ENCODE measurements around the gene OCA2.

The OCA2 gene

DNA sequence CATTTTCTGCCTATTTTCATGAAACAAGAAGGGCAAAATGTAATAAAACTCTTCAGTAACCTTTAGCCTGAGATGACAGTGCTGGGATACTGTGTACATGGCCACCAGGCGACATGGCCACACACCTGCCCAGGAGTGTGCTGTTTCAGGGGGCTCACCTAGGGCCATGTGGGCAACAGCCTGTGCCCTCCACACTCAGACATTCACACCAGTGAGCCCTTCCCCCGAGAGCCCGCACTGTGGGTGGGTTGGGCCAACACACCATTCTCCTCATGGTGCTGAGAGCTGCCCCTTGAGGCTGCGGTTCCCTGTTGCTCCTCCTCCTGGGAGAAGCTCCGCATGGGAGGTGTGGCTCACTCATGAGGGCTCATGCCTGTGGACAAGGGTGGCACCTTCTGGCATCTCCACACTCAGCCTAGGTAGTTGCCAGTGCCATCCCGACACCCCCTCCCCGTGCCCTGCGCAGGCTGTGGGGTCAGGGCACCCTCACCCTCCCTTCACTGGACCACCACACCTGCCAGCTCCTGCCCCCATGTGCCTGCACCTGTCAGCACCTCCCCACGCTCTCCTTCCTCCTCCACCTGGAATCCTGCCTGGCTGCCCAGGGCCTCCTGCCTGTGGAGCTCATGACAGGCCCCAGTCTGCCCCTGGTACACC is 19.7 kb downstream of the OCA2 start:
- no peak for DNase-seq (ENCODE audit: low spot score)

GRCh38 chr15:28078191-28078719 is 20.9 kb downstream of the OCA2 start:
- DNase-seq (ENCODE audit: low spot score), result no peak

DNA sequence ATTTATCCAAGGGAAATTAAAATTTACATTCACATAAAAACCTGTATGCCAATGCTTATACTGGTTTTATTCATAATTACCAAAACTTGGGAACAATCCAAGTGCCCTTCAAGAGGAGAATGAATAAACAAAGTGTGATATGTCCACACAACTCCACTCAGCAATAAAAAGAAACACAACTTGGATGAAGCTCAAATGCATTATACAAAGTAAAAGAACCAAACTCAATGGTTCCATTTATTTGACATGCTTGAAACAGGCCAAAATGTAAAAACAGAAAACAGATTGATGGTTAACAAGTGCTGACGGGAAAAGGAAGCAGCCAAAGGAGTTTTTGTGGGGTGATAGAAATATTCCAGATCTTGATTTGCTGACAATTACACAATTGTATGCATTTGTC is 23.5 kb downstream of the OCA2 start:
- DNase-seq (ENCODE audit: low spot score), result no peak

GRCh38 chr15:28068930-28069329 is 30.2 kb downstream of the OCA2 start:
- DNase-seq (ENCODE audit: low spot score), result no peak

GRCh38 chr15:28066231-28066630 is 32.9 kb downstream of the OCA2 start:
- no peak for DNase-seq (ENCODE audit: low spot score)

GRCh38 chr15:28060005-28060404 is 39.1 kb downstream of the OCA2 start:
- no peak for DNase-seq (ENCODE audit: low spot score)

GRCh38 chr15:28058082-28058481 is 41.0 kb downstream of the OCA2 start:
- no peak for DNase-seq (ENCODE audit: low spot score)

GRCh38 chr15:28051955-28052633 is 47.0 kb downstream of the OCA2 start:
- DNase-seq (ENCODE audit: low spot score), result no peak

GRCh38 chr15:28049581-28049980 is 49.5 kb downstream of the OCA2 start:
- no peak for DNase-seq (ENCODE audit: low spot score)

- no peak for DNase-seq (ENCODE audit: low spot score)
Observed at GRCh38 chr15:28047277-28047676, 51.8 kb downstream of the OCA2 start.

GRCh38 chr15:28044121-28044672 is 54.9 kb downstream of the OCA2 start:
- no peak for DNase-seq (ENCODE audit: low spot score)

- DNase-seq (ENCODE audit: low spot score), result no peak
Observed at GRCh38 chr15:28043691-28044091, 55.4 kb downstream of the OCA2 start.

DNA sequence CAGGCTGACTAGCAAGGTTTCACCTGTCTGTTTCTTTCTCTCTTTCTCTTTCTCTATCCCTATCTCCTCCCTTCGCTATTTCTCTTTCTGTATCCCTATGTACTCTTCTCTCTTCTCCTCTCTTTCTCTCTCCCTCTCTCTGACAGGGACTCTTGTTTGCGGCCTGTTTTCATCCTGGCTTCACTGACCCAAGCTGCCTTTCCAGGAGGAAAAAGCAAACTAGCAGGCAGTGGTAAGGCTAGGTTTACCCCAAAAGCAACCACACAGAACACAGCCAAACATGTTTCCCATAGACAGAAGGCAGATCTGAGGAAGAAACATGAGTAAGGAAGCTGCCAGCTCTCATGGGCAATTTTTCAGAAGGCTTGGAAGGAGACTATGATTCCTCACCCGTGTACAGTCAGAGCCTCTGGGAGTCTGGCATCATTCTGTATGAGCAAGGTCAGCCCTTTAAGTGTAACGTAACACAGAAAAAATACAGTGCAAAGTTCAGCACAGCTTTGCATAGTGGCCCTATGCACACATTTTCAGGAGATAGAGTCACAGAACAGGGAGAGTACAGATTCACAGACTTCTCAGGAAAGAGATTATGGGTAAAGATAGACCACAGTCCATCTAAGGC is 61.0 kb downstream of the OCA2 start:
- no peak for DNase-seq (ENCODE audit: low spot score)

DNA sequence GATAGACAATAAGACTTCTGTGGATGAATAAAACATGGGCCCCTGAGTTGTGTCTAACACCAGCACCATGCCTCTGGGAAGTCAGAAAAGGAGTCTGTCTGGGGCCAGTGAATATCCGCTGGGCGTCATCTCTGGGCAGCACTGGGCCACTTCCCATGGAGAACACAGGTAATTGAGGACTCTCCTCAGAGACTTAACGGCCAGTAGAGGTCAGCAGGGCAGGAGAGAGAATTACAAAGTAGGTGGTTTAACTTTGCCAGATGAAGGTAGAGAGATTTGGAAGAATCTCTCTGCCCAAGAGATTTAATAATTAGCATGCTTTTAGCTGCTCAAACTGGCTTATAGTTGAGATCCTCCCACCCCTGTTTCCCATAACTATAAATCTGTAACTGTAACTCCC is 65.7 kb downstream of the OCA2 start:
- no peak for DNase-seq (ENCODE audit: low spot score)

DNA sequence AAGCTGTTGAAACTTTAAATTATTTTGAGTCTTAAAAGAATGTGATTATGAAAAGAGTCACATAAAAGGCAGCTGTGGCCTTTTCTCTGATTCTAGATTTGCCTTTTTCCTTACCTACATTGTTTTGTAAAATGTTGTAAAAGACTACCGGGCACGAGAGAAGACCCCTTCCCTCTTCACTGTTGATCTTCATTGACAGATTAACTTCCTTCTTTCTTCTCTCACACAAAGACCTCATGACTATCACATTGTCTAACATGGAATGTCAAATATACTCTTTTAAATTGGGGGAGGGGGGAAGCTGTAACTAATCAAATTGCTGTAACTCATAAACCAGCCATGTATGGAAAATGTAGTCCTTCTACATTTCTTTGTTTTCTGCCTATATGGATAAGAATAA is 68.3 kb downstream of the OCA2 start:
- DNase-seq (ENCODE audit: low spot score), result no peak

- no peak for DNase-seq (ENCODE audit: low spot score)
Observed at GRCh38 chr15:28027714-28028076, 71.4 kb downstream of the OCA2 start.

- no peak for DNase-seq (ENCODE audit: low spot score)
Observed at GRCh38 chr15:28026764-28027713, 72.1 kb downstream of the OCA2 start.

DNA sequence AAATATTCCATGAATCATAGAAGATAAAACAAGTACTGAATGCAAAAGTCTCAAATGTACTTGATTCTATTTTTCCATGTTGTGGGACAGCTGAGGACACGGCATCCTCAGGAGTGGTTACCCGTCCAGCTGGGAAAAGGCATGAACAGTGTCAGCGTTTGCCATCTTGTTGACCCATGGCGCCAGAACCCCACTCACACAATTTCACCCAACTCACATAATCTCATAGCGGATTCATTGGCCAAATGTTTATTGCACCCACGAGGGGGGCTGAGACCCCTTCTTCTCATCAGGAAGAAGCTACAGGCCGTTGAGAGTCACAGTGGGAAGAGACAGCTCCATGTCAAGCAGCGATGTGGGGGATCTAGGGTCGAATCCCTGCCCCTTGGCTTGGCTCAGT is 72.9 kb downstream of the OCA2 start:
- DNase-seq (ENCODE audit: low spot score), result no peak

- no peak for DNase-seq (ENCODE audit: low spot score)
Observed at GRCh38 chr15:28025413-28025812, 73.7 kb downstream of the OCA2 start.

DNA sequence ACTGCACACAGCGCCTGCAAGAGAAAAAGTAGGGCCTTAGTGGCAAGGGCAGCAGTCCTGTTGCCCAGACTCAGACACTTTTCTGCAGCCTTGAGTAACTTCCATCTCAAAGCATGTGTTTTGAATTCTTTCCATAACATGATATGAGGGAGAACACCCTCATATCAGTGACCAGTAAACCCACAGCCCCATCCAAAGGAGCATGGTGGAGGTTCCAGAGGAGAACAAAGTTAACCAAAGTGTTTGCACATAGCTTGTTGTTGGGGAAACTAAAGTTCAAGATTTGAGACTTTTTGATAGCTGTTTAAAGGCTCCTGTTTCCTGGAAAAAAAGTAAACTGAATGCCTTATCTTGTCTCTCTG is 74.2 kb downstream of the OCA2 start:
- no peak for DNase-seq (ENCODE audit: low spot score)

GRCh38 chr15:28023933-28024888 is 74.9 kb downstream of the OCA2 start:
- DNase-seq (ENCODE audit: low spot score), result no peak
